ENCODE results near the gene RALGDS.

Gene RALGDS

GRCh38 chr9:133104718-133105460 lies 16.2 kb downstream of the RALGDS start:
- Histone ChIP-seq H3K4me1 (ENCODE audit: control insufficient read depth, insufficient read depth, low read length) (no peaks in the 10 kb centered on the region), H3K27ac (ENCODE audit: insufficient read depth, low read depth, low read length, poor library complexity, severe bottlenecking) (no peak overlapping the region), H3K36me3 (ENCODE audit: control insufficient read depth, insufficient read depth, low read length) (peaks cover 59% of the 10 kb centered on the region), H3K4me3 (ENCODE audit: insufficient read depth, low read depth, low read length) (no peak overlapping the region), H3K27me3 (ENCODE audit: control insufficient read depth, insufficient read depth, low read length, poor library complexity, severe bottlenecking) (no peaks in the 10 kb centered on the region), H3K9me3 (ENCODE audit: control insufficient read depth, low read length) (no peaks in the 10 kb centered on the region)
- WGBS, 2 experiments, result 95% methylated on average over 15 of the region's 15 CpGs

DNA sequence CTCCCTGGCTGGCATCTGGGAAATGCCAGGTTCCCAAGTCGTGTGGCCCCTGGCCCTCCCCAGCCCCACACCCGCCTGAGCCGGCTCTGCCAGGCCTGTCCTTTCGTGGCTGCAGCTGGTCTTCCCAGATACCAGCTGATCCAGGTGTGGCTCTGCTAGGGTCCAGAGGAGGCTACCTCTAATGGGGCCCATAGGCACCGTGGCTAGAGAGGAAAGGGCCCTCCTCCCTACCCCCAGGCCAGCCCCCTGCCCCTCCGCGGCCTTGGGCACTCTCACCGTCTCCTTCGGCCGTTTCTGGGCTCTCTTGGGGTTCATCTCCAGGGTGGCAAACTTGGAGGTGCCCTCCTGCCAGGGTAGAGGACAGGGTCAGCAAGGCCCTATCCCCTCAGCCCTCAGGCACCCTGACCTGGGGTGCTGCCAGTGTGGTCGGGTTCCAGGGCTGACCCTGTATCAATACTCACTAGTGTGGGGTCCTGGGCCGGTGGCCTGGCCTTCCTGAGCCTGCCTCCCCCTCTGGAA lies 17.0 kb downstream of the RALGDS start:
- no peaks in the 10 kb centered on the region for H3K9me3 ChIP-seq (ENCODE audit: control insufficient read depth, low read length)
- H3K4me1 ChIP-seq (ENCODE audit: control insufficient read depth, insufficient read depth, low read length), result no peaks in the 10 kb centered on the region
- H3K27ac ChIP-seq (ENCODE audit: insufficient read depth, low read depth, low read length, poor library complexity, severe bottlenecking), result no peak overlapping the region
- no peak overlapping the region for H3K4me3 ChIP-seq (ENCODE audit: insufficient read depth, low read depth, low read length)
- 91 to 96% methylated on average over 12 of the region's 12 CpGs for WGBS, 2 experiments
- H3K36me3 ChIP-seq (ENCODE audit: control insufficient read depth, insufficient read depth, low read length), result peaks cover 62% of the 10 kb centered on the region
- H3K27me3 ChIP-seq (ENCODE audit: control insufficient read depth, insufficient read depth, low read length, poor library complexity, severe bottlenecking), result no peaks in the 10 kb centered on the region

- Histone ChIP-seq H3K36me3 (ENCODE audit: control insufficient read depth, insufficient read depth, low read length) (peaks cover 62% of the 10 kb centered on the region), H3K27me3 (ENCODE audit: control insufficient read depth, insufficient read depth, low read length, poor library complexity, severe bottlenecking) (no peaks in the 10 kb centered on the region), H3K27ac (ENCODE audit: insufficient read depth, low read depth, low read length, poor library complexity, severe bottlenecking) (no peak overlapping the region), H3K9me3 (ENCODE audit: control insufficient read depth, low read length) (no peaks in the 10 kb centered on the region), H3K4me1 (ENCODE audit: control insufficient read depth, insufficient read depth, low read length) (no peaks in the 10 kb centered on the region), H3K4me3 (ENCODE audit: insufficient read depth, low read depth, low read length) (no peak overlapping the region)
- 71 to 74% methylated on average over 14 of the region's 14 CpGs for WGBS, 2 experiments
Measured at GRCh38 chr9:133103183-133103986, 17.7 kb downstream of the RALGDS start.

DNA sequence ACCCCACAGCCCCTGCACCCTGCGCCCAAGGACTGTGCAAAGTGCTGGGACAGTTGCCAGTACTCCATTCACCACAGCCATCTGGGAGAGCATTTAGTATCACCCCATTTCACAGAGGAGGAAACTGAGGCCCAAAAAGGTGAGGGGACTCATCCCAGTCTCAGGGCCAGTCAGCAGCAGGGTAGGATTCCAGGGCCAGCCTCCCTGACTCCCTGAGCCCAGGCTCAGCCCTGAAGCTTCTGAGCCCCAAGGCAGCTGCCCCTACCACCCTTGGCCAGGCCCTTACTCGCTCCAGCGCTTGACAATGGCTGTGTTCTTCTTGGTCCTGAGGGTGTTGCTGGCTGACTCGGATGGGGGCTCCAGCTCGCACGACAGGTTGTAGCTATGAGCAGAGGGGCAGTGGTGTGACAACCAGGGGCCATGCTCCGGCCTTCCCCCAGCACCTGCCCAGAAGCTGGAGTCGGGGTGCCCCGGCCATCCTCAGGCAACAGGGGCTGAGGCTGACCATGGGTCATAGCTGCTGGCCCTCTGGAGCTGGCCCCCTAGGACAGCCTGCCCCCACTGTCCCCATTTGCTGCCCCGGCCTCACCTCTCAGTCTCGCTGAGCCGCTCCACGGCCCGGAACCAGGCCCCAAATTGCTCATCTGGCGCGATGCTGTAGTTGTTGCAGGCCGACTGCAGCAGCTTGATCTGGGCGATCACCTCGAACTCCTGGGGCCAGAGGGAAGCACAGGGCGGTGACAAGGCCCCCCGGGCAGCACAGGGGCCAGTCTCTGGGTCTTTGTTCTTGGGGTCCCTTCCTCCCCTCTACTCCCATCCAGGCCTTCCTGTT lies 18.6 kb downstream of the RALGDS start:
- no peak overlapping the region for H3K27ac ChIP-seq (ENCODE audit: insufficient read depth, low read depth, low read length, poor library complexity, severe bottlenecking)
- H3K4me3 ChIP-seq (ENCODE audit: insufficient read depth, low read depth, low read length), result no peak overlapping the region
- H3K9me3 ChIP-seq (ENCODE audit: control insufficient read depth, low read length), result no peaks in the 10 kb centered on the region
- H3K4me1 ChIP-seq (ENCODE audit: control insufficient read depth, insufficient read depth, low read length), result no peaks in the 10 kb centered on the region
- 93% methylated on average over 21 of the region's 21 CpGs for WGBS, 2 experiments
- peaks cover 63% of the 10 kb centered on the region for H3K36me3 ChIP-seq (ENCODE audit: control insufficient read depth, insufficient read depth, low read length)
- no peaks in the 10 kb centered on the region for H3K27me3 ChIP-seq (ENCODE audit: control insufficient read depth, insufficient read depth, low read length, poor library complexity, severe bottlenecking)

GRCh38 chr9:133101356-133102189 lies 19.5 kb downstream of the RALGDS start:
- peaks cover 63% of the 10 kb centered on the region for H3K36me3 ChIP-seq (ENCODE audit: control insufficient read depth, insufficient read depth, low read length)
- H3K4me3 ChIP-seq (ENCODE audit: insufficient read depth, low read depth, low read length), result no peak overlapping the region
- H3K27ac ChIP-seq (ENCODE audit: insufficient read depth, low read depth, low read length, poor library complexity, severe bottlenecking), result no peak overlapping the region
- 96% methylated on average over 32 of the region's 32 CpGs for WGBS, 2 experiments
- H3K9me3 ChIP-seq (ENCODE audit: control insufficient read depth, low read length), result peaks cover 1% of the 10 kb centered on the region
- H3K4me1 ChIP-seq (ENCODE audit: control insufficient read depth, insufficient read depth, low read length), result no peaks in the 10 kb centered on the region
- no peaks in the 10 kb centered on the region for H3K27me3 ChIP-seq (ENCODE audit: control insufficient read depth, insufficient read depth, low read length, poor library complexity, severe bottlenecking)

- Histone ChIP-seq H3K4me3 (ENCODE audit: insufficient read depth, low read depth, low read length) (no peak overlapping the region), H3K27ac (ENCODE audit: insufficient read depth, low read depth, low read length, poor library complexity, severe bottlenecking) (no peak overlapping the region), H3K27me3 (ENCODE audit: control insufficient read depth, insufficient read depth, low read length, poor library complexity, severe bottlenecking) (no peaks in the 10 kb centered on the region), H3K9me3 (ENCODE audit: control insufficient read depth, low read length) (peaks cover 3% of the 10 kb centered on the region), H3K36me3 (ENCODE audit: control insufficient read depth, insufficient read depth, low read length) (peaks cover 62% of the 10 kb centered on the region), H3K4me1 (ENCODE audit: control insufficient read depth, insufficient read depth, low read length) (no peaks in the 10 kb centered on the region)
- WGBS, 2 experiments, result 94 to 95% methylated on average over 13 of the region's 13 CpGs
Measured at GRCh38 chr9:133100506-133101355, 20.3 kb downstream of the RALGDS start.

GRCh38 chr9:133099726-133100505 lies 21.1 kb downstream of the RALGDS start:
- Histone ChIP-seq H3K27me3 (ENCODE audit: control insufficient read depth, insufficient read depth, low read length, poor library complexity, severe bottlenecking) (no peaks in the 10 kb centered on the region), H3K9me3 (ENCODE audit: control insufficient read depth, low read length) (peaks cover 6% of the 10 kb centered on the region), H3K4me1 (ENCODE audit: control insufficient read depth, insufficient read depth, low read length) (no peaks in the 10 kb centered on the region), H3K4me3 (ENCODE audit: insufficient read depth, low read depth, low read length) (no peak overlapping the region), H3K27ac (ENCODE audit: insufficient read depth, low read depth, low read length, poor library complexity, severe bottlenecking) (no peak overlapping the region), H3K36me3 (ENCODE audit: control insufficient read depth, insufficient read depth, low read length) (peaks cover 62% of the 10 kb centered on the region)
- 94 to 97% methylated on average over 12 of the region's 12 CpGs for WGBS, 2 experiments

DNA sequence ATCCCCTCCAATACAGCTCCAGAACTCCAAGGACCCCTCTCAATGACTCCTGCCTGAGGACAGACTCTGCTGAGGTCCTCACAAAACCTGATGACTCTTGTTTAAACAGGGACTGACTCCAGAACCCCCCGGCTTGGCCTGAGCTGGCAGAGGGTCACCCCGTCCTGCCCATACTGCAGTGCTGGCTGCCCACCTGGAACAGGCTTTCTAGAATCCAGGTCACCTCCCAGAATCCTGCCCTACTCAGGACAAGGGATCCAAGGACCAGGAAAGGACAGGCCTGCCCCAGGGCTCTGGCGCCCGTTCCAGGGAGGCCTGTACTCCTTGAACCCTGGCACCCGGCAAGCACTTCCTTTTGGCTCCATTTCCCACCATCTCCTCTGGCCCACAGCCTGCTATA lies 22.2 kb downstream of the RALGDS start:
- Histone ChIP-seq H3K27ac (ENCODE audit: insufficient read depth, low read depth, low read length, poor library complexity, severe bottlenecking) (no peak overlapping the region), H3K4me1 (ENCODE audit: control insufficient read depth, insufficient read depth, low read length) (no peaks in the 10 kb centered on the region), H3K9me3 (ENCODE audit: control insufficient read depth, low read length) (peaks cover 6% of the 10 kb centered on the region), H3K27me3 (ENCODE audit: control insufficient read depth, insufficient read depth, low read length, poor library complexity, severe bottlenecking) (no peaks in the 10 kb centered on the region), H3K36me3 (ENCODE audit: control insufficient read depth, insufficient read depth, low read length) (peaks cover 56% of the 10 kb centered on the region), H3K4me3 (ENCODE audit: insufficient read depth, low read depth, low read length) (no peak overlapping the region)
- 96% methylated on average over 5 of the region's 5 CpGs for WGBS, 2 experiments

Measured in ectodermal cell (in vitro differentiated cells).